C4-2B (cell line): ENCODE data around the gene CCSAP.
"Not testable (repeated sequence)": the region's sequence is repeated elsewhere in the genome, so short reads cannot be mapped to it uniquely, and the experiment has no call there.

Source experiments
- H3K27ac ChIP-seq: fragments of 450-650 bp; 2 replicates; pipeline ENCODE4 v1.5.1; 2017
- CTCF ChIP-seq: fragments of 450-650 bp; conservative IDR thresholded peaks from 2 replicates; pipeline ENCODE4 v1.5.1; 2017; ENCODE audit warnings: mild to moderate bottlenecking
- ZFX ChIP-seq: fragments of 450-650 bp; IDR thresholded peaks from 2 replicates; pipeline ENCODE4 v1.6.1; 2017

Gene CCSAP

DNA sequence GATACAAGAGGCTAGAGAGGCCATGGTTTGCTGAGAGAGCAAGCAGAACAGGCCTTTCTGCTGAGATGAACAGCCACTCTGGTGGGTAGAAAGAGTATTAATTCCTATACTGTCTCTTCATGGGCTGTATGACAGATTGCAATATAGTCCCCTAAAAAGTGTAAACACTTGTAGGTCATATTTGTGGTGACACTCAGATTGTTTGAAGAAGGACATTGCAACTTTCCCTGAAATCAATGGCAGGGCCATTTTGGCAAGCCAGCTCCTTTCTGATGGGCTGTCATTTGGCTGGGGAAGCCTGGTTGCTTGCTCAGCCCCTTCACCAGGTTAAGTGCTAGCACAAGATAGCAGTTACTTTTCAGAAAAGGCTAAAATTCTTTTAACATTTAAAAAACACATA, 44.4 kb downstream of the CCSAP start:
- no peak overlapping the region for H3K27ac ChIP-seq
- no peak for TF ChIP-seq CTCF
- no peak for TF ChIP-seq ZFX

GRCh38 chr1:229297746-229298145, 45.1 kb downstream of the CCSAP start:
- H3K27ac ChIP-seq: no peak overlapping the region

GRCh38 chr1:229296541-229296941, 46.3 kb downstream of the CCSAP start:
- H3K27ac ChIP-seq: no peak overlapping the region
- TF ChIP-seq ZFX: no peak
- no peak for TF ChIP-seq CTCF

More at GRCh38 chr1:229297746-229298145, 45.1 kb downstream of the CCSAP start:
- TF ChIP-seq CTCF: no peak
- no peak for TF ChIP-seq ZFX

DNA sequence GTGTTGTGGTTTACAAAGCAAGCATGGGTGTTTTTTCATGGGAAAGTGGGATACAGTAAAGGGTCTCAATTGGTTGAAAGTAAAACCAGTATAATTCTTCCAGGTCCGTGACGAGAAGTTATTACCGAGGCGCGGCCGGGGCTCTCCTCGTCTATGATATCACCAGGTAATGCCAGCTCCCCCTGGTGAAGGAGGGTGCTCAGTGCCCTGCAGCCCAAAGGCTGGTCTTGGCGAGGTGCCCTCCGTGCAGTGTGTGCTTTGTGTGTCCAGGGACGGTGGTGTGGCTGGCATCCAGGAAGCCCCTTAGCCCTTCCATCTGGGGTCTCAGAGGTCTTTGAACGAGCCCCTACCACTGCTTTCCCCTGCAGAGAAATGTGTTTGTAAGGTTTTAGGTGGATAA, 47.1 kb downstream of the CCSAP start:
- TF ChIP-seq ZFX (no peak), CTCF (no peak)
- H3K27ac ChIP-seq: no peak overlapping the region

DNA sequence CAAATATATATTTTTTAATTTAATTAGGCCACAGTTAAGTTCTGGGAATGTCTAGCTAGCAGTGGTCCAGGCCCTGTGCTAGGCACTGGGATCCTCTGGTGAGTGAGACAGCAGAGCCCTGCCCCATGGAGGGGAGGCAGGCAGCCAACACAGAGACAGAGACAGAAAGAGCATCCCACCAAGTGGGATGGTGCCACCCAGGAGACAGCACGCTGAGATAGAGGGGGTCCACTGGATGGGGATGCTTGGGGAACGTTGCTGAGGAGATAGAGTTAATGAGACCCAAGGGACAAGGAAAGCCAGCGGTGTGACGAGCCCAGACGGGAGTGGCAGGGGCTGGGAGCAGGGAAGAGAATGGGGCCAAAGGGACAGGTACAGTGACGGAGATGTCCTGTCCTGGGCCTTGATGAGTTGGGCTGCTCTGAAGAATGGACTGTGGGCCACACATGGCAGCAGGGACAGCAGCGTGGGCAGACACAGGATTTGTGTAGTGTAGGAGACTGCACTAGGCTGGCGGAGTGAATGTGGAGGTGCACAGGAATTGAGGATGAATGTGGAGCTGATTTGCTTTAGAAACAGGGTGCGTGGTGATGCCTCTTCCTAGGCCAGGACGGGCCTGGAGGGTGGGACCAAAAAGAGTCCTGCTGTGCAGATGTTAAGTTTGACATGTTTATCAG, 49.2 kb downstream of the CCSAP start:
- TF ChIP-seq CTCF: no peak
- no peak overlapping the region for H3K27ac ChIP-seq

GRCh38 chr1:229291686-229292085, 51.2 kb downstream of the CCSAP start:
- H3K27ac ChIP-seq: not testable (repeated sequence)

- TF ChIP-seq CTCF: no peak
- no peak for TF ChIP-seq ZFX
- no peak overlapping the region for H3K27ac ChIP-seq
Observed at GRCh38 chr1:229288516-229288915, 54.3 kb downstream of the CCSAP start.

- H3K27ac ChIP-seq: no peak overlapping the region
- no peak for TF ChIP-seq ZFX
- no peak for TF ChIP-seq CTCF
Observed at GRCh38 chr1:229287267-229287666, 55.6 kb downstream of the CCSAP start.
